Fibroblast of mammary gland (primary cell): ENCODE data around the gene MAPK11.

ENCODE experiments used
- DNase-seq: peaks from one replicate; pipeline ENCODE4 v3.0.0-alpha.2; 2010; ENCODE audit warnings: low read depth
- H3K4me3 ChIP-seq: 2 replicates; pipeline ENCODE4 v1.5.1; 2011; ENCODE audit warnings: low read depth, mild to moderate bottlenecking, low read length, moderate library complexity; ENCODE audit not compliant: control insufficient read depth
- CTCF ChIP-seq: conservative IDR thresholded peaks from 2 replicates; pipeline ENCODE4 v1.5.1; 2011; ENCODE audit warnings: low read depth, low read length, inconsistent platforms; ENCODE audit not compliant: control insufficient read depth, insufficient read depth

Gene MAPK11

GRCh38 chr22:50256258-50256862 lies 13.8 kb downstream of the MAPK11 start:
- DNase-seq, result no peak
- H3K4me3 ChIP-seq, result no peak overlapping the region
- no peak for TF ChIP-seq CTCF

GRCh38 chr22:50255607-50256006 lies 14.6 kb downstream of the MAPK11 start:
- no peak for DNase-seq
- no peak overlapping the region for H3K4me3 ChIP-seq

GRCh38 chr22:50255099-50255498 lies 15.1 kb downstream of the MAPK11 start:
- no peak for DNase-seq
- H3K4me3 ChIP-seq, result no peak overlapping the region
- TF ChIP-seq CTCF, result no peak

More at GRCh38 chr22:50255607-50256006, 14.6 kb downstream of the MAPK11 start:
- no peak for TF ChIP-seq CTCF

GRCh38 chr22:50253941-50254340 lies 16.2 kb downstream of the MAPK11 start:
- no peak for DNase-seq
- no peak for TF ChIP-seq CTCF
- no peak overlapping the region for H3K4me3 ChIP-seq

- TF ChIP-seq CTCF, result no peak
- no peak overlapping the region for H3K4me3 ChIP-seq
- no peak for DNase-seq
Measured at GRCh38 chr22:50253046-50253915, 16.9 kb downstream of the MAPK11 start.

- H3K4me3 ChIP-seq, result no peak overlapping the region
- peak; percentile 68 for TF ChIP-seq CTCF
- DNase-seq, result peak; percentile 59
Measured at GRCh38 chr22:50252082-50253045, 17.8 kb downstream of the MAPK11 start.
